Activated CD8-positive, alpha-beta T cell treated with anti-CD3 and anti-CD28 coated beads for 36 hours (primary cell): ENCODE data around the gene MAP4K2. TPM values are rescaled to one million over a fixed set of nuclear protein-coding genes. Genes with fewer than 3 reads are reported as not detected.

Experiments
- ATAC-seq: fragments of 200-7000 bp; cut with Tn5 transposase; one replicate; pipeline ENCODE4 v1.10.0; 2021; ENCODE audit warnings: mild to moderate bottlenecking, moderate library complexity
- CTCF ChIA-PET: fragments of 350-600 bp; sonication (Branson Sonifier 250); formaldehyde crosslinking; loops from one replicate; lab custom pipeline; 2021; ENCODE audit warnings: antibody characterized with exemption; lab: Charles Lee
- POLR2A ChIA-PET: fragments of 350-600 bp; sonication (Branson Sonifier 250); formaldehyde crosslinking; loops from one replicate; lab custom pipeline; 2021; ENCODE audit warnings: antibody characterized with exemption; lab: Charles Lee
- DNase-seq: peaks from one replicate; pipeline ENCODE4 v3.0.0-alpha.2; 2020
- H3K27ac Mint-ChIP-seq: one replicate; pipeline ENCODE4 v1.8.0; 2021; ENCODE audit warnings: mild to moderate bottlenecking, mixed read lengths
- H3K27me3 Mint-ChIP-seq: one replicate; pipeline ENCODE4 v1.8.0; 2021; ENCODE audit warnings: mixed read lengths
- H3K36me3 Mint-ChIP-seq: one replicate; pipeline ENCODE4 v1.8.0; 2021; ENCODE audit warnings: low read depth, mixed read lengths
- H3K4me1 Mint-ChIP-seq: one replicate; pipeline ENCODE4 v1.8.0; 2021; ENCODE audit warnings: low read depth, mixed read lengths
- H3K4me3 Mint-ChIP-seq: one replicate; pipeline ENCODE4 v1.8.0; 2021; ENCODE audit warnings: mild to moderate bottlenecking, moderate library complexity, mixed read lengths
- H3K9me3 Mint-ChIP-seq: one replicate; pipeline ENCODE4 v1.8.0; 2021; ENCODE audit warnings: mixed read lengths
- intact Hi-C: fragments of 100-400 bp; cut with micrococcal nuclease; formaldehyde crosslinking; loops from one replicate; pipeline ENCODE4 v1.10.0; 2022
- total RNA-seq, 2 experiments: library from RNA; stranded (reverse); gene quantifications; one replicate each; pipeline ENCODE4 v1.2.3, GENCODE V29; 2021
- TF ChIP-seq, protein P1 (sequence below): fragments of 200-600 bp; IDR thresholded peaks from one replicate; pipeline ENCODE4 v1.8.0; 2022; ENCODE audit warnings: antibody characterized with exemption, mild to moderate bottlenecking

MAP4K2 gene
- total RNA-seq, 2 experiments from 2014 or later, result 56.4 to 58.0 TPM

DNA sequence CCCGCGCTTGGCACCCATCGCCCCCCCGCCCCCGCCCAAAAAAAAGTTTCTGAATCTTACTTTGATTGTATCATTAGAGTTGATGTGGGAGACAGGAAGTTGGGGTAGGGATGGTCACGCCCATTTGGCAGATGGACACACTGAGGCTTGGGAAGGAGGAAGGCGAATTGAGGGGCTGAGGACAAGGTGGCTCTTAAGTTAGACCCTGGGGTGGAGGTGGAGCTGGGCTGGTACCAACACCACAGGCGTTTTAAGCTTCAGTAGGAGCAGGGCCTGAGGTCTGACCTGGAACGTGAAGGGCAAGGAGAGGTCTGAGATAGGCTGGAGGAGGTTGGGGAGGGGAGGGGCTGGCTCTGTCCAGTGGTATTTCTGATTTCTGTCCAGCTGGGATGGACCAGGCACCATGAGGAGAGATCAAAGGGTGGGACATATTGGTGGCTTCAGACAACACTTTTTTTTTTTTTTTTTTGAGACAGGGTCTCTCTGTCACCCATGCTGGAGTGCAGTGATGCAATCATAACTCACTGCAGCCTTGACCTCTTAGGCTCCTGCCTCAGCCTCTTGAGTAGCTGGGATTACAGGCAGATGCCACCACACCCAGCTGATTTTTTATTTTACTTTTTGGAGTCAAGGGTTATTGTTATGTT lies 42.2 kb upstream of the MAP4K2 start:
- ATAC-seq (no peak), DNase-seq (no peak)
- ChIA-PET POLR2A (interaction anchor here (0.6 to 26.2 kb wide), 7 partner anchors 10 to 272 kb away, joined by 3 to 768 read pairs (median 3); partner anchors contain the start of genes ARL2, EHD1 and ZNHIT2), CTCF (interaction anchor here (1.2 to 28.9 kb wide), 3 partner anchors 17 to 41 kb away, joined by 3 to 1168 read pairs (median 316); partner anchors contain the start of gene EHD1)
- TF ChIP-seq, protein P1, sequence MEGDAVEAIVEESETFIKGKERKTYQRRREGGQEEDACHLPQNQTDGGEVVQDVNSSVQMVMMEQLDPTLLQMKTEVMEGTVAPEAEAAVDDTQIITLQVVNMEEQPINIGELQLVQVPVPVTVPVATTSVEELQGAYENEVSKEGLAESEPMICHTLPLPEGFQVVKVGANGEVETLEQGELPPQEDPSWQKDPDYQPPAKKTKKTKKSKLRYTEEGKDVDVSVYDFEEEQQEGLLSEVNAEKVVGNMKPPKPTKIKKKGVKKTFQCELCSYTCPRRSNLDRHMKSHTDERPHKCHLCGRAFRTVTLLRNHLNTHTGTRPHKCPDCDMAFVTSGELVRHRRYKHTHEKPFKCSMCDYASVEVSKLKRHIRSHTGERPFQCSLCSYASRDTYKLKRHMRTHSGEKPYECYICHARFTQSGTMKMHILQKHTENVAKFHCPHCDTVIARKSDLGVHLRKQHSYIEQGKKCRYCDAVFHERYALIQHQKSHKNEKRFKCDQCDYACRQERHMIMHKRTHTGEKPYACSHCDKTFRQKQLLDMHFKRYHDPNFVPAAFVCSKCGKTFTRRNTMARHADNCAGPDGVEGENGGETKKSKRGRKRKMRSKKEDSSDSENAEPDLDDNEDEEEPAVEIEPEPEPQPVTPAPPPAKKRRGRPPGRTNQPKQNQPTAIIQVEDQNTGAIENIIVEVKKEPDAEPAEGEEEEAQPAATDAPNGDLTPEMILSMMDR, result no peak
- Mint-ChIP-seq H3K27ac (peak overlapping the region; percentile 21), H3K4me3 (peak overlapping the region; percentile 58), H3K4me1 (peaks cover 42% of the 10 kb centered on the region), H3K27me3 (no peaks in the 10 kb centered on the region), H3K9me3 (no peaks in the 10 kb centered on the region), H3K36me3 (no peaks in the 10 kb centered on the region)
- intact Hi-C loops, result loop anchor here (10.0 kb wide), 1 partner anchor 170 kb away; the partner anchor contains the start of gene ARL2

DNA sequence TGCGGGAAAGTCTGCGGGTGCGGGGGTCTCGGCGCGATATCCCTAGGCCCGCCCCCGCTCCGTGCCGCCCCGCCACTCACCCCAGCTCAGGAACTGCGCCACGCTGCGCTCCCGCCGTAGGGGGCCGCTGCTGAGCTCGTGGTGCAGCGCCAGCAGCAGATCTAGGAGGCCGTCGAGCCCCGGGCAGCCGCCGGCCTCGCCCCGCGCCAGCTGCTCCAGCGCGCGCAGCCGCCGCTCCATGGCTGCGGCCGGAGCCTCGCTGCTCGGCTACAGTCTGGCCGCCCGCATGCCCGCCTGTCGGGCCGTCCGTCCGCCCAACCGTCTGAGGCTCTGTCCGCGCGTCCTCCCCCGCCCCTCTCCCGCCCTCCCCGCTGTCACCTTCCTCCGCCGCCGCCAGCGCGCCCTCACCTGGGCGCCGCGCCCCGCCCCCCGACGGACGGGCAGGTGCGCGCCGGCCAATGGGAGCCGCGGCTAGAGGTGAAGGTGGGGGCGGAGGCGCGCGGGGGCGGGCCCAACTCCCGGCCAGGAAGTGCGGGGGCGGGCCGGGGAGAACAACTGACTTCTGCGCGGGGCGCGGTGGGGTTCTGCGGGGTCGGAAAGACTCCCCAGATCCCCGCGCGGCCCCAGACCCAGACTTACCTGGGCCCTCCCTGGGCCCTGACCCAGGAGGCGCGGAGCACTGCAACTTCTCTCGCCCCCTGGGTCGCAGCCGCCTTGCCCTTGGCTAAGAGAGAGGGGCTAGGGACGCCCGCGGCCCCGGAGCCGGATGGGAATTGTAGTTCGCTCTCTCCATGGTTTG lies 41.5 kb upstream of the MAP4K2 start, which contains the start of gene CDC42BPG:
Gene CDC42BPG, minus strand, starts transcription at position 324 of the 799 bp plus-strand sequence. Its CDS starts 84 bp downstream, at position 240.
- TF ChIP-seq, protein P1, result peak; percentile 75
- no peaks in the 10 kb centered on the region for H3K27me3 Mint-ChIP-seq
- ATAC-seq, result peak; percentile 79
- ChIA-PET CTCF (interaction anchor here (0.6 to 28.9 kb wide), 18 partner anchors 9 to 484 kb away, joined by 3 to 1168 read pairs (median 3); partner anchors contain the start of genes EHD1 and SAC3D1), POLR2A (interaction anchor here (0.6 to 26.2 kb wide), 7 partner anchors 9 to 273 kb away, joined by 3 to 768 read pairs (median 4); partner anchors contain the start of genes EHD1 and ZNHIT2)
- DNase-seq, result peak; percentile 74
- H3K36me3 Mint-ChIP-seq, result no peaks in the 10 kb centered on the region
- H3K9me3 Mint-ChIP-seq, result no peaks in the 10 kb centered on the region
- H3K4me1 Mint-ChIP-seq, result peaks cover 34% of the 10 kb centered on the region
- H3K4me3 Mint-ChIP-seq, result peak within 1 kb of the TSS; percentile 58
- intact Hi-C loops, result loop anchor here (10.0 kb wide), 1 partner anchor 170 kb away; the partner anchor contains the start of gene ARL2
- peak within 1 kb of the TSS; percentile 21 for H3K27ac Mint-ChIP-seq

DNA sequence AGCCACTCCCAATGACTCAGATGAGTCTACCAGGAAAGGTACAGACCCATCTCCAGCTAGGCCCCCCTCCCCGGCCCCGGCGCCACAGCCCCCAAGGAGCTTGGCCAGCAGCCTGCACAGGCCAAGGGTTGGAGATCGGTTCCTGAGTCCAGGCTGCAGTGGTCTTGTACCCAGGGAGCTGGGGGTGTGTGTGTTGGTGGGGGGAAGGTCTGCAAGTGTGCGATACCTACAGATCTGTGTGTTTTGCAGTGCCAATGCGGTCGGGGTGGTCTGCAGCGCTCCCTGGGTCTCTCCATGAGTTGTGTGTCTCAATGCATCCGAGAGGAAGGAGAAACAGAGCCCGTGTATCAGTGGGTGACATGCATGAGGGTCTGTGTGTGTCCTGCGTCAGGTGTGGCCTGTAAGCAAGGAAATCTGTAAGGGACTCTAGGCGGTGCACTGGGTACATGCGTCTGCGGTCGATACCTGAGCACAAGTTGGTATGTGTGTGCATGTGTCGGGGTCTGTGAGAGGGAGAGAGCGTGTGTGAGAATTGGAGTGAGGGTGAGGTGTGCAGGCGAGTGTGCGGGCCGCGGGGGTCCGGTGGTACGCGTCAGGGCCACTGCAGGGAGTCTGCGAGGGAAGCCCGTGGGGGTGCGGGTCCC lies 40.8 kb upstream of the MAP4K2 start:
- peaks cover 27% of the 10 kb centered on the region for H3K4me1 Mint-ChIP-seq
- no peaks in the 10 kb centered on the region for H3K27me3 Mint-ChIP-seq
- ATAC-seq (peak; percentile 1), DNase-seq (no peak)
- ChIA-PET POLR2A (interaction anchor here (0.9 to 18.5 kb wide), 4 partner anchors 8 to 39 kb away, joined by 3 to 320 read pairs (median 4); no protein-coding TSS in a partner anchor), CTCF (interaction anchor here (0.6 to 28.9 kb wide), 15 partner anchors 9 to 275 kb away, joined by 3 to 1168 read pairs (median 4); partner anchors contain the start of genes EHD1 and SAC3D1)
- H3K36me3 Mint-ChIP-seq, result no peaks in the 10 kb centered on the region
- intact Hi-C loops, result loop anchor here (10.0 kb wide), 1 partner anchor 171 kb away; the partner anchor contains the start of gene ARL2
- H3K27ac Mint-ChIP-seq, result no peak overlapping the region
- no peaks in the 10 kb centered on the region for H3K9me3 Mint-ChIP-seq
- peak overlapping the region; percentile 58 for H3K4me3 Mint-ChIP-seq
- TF ChIP-seq, protein P1, result no peak

DNA sequence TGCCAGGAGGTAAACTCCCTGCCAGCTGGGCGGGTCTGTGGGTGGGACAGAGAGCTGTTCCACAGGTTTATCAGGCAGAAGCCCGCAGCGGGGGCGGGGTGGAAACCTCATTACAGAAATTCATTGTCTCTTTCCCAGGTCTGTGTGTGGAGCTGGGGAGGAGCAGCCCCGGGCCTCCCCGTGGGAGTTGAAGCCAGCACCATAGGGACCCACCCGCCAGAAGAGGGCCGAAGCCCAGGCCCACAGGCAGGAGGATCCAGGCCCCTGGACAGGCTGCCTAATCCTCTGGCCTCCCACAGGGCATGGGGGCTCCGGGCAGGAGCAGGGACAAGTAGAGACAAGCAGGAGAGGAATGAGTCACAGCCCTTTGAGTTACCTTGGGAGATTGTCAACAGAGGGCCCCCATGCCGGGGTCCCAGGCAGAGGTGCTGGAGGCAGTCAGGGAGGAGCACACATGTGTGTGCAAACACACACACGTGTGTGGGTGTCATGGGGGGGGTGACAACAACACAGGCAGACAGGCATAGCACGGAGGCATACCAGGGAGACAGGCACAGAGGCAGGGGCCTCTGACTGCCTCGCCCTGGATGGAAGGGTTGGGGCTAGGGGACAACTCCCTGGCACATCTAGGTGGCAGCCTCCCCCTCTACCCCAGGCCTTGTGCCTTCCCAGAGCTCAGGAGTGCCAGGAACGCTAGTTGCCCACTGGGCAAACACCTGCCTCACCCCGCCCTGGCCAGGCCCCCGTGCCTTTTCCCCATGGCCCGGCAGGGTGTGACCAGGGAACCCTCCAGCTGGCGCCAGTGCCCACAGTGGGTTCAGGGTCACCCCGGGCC lies 40.1 kb upstream of the MAP4K2 start:
- H3K4me3 Mint-ChIP-seq, result no peak overlapping the region
- no peak overlapping the region for H3K27ac Mint-ChIP-seq
- no peaks in the 10 kb centered on the region for H3K36me3 Mint-ChIP-seq
- intact Hi-C loops, result loop anchor here (10.0 kb wide), 1 partner anchor 172 kb away; the partner anchor contains the start of gene ARL2
- peaks cover 20% of the 10 kb centered on the region for H3K4me1 Mint-ChIP-seq
- no peaks in the 10 kb centered on the region for H3K9me3 Mint-ChIP-seq
- TF ChIP-seq, protein P1, result no peak
- ChIA-PET CTCF (interaction anchor here (1.0 to 28.9 kb wide), 4 partner anchors 32 to 170 kb away, joined by 3 to 1168 read pairs (median 4); partner anchors contain the start of gene EHD1), POLR2A (interaction anchor here (0.9 to 1.2 kb wide), 2 partner anchors 39 to 40 kb away, joined by 3 to 4 read pairs; no protein-coding TSS in a partner anchor)
- ATAC-seq (no peak), DNase-seq (no peak)
- H3K27me3 Mint-ChIP-seq, result no peaks in the 10 kb centered on the region
